ENCODE data around the gene WFS1. TPM values are rescaled to one million over a fixed set of nuclear protein-coding genes. Genes with fewer than 3 reads are reported as not detected.

WFS1 gene
- total and polyA plus RNA-seq, 2 of the 8 experiments (the other 6 are each of a cell fraction or from before 2014, with no cell fraction given) = 29.1 to 43.1 TPM

- Histone ChIP-seq H3K18ac (ENCODE audit: extremely low read depth, low read length) (no peak overlapping the region), H3K9ac (replicated peaks in 1 of 4; ENCODE audit: extremely low read depth in 1 of 4, low read depth in 3 of 4, low read length in 3 of 4) (no peak overlapping the region), H3K4me3 (ENCODE audit: extremely low read depth in 1 of 4, insufficient read depth in 2 of 4, low read depth in 3 of 4, low read length in 4 of 4) (no peak overlapping the region), H3K79me2 (ENCODE audit: control insufficient read depth in 1 of 2, insufficient read depth in 2 of 2, low read length in 2 of 2) (no peaks in the 10 kb centered on the region), H4K20me1 (replicated peaks in 1 of 2; ENCODE audit: control insufficient read depth in 1 of 2, insufficient read depth in 2 of 2, low read length in 2 of 2) (no peaks in the 10 kb centered on the region), H2AFZ (ENCODE audit: low read length) (no peak overlapping the region), H3K4me1 (replicated peaks in 1 of 4; ENCODE audit: control insufficient read depth in 3 of 4, insufficient read depth in 4 of 4, low read length in 3 of 4) (peaks cover 0 to 4% (median 2%) of the 10 kb centered on the region in 4 experiments; a peak in 2 of 7 replicates), H3K23ac (ENCODE audit: insufficient read length) (no peak overlapping the region), H2BK12ac (ENCODE audit: low read depth, low read length) (no peak overlapping the region), H3K23me2 (ENCODE audit: low read depth, low read length) (no peaks in the 10 kb centered on the region; the same call in 1 of the 2 replicates), H4K8ac (ENCODE audit: extremely low read depth, insufficient read depth, low read length) (no peak overlapping the region), H3K4ac (replicated peaks; ENCODE audit: insufficient read length, low read depth, low read length) (no peak overlapping the region), H3K79me1 (ENCODE audit: low read depth, low read length) (no peaks in the 10 kb centered on the region), H3K27ac (ENCODE audit: low read depth, low read length) (no peak overlapping the region), H2AK5ac (ENCODE audit: low read depth, low read length) (no peak overlapping the region), H3K14ac (ENCODE audit: insufficient read length) (no peak overlapping the region), H3K9me3 (ENCODE audit: insufficient read depth in 2 of 2, low read depth in 1 of 2, low read length in 1 of 2) (no peaks in the 10 kb centered on the region), H3K36me3 (ENCODE audit: control insufficient read depth in 2 of 4, insufficient read depth in 4 of 4, low read length in 3 of 4) (no peaks in the 10 kb centered on the region), H2BK15ac (ENCODE audit: low read length) (no peak overlapping the region), H2BK120ac (replicated peaks; ENCODE audit: low read depth, low read length) (no peak overlapping the region), H4K5ac (ENCODE audit: insufficient read length, low read depth, low read length) (no peak overlapping the region), H2BK20ac (ENCODE audit: low read length) (no peak overlapping the region), H3K27me3 (replicated peaks in 1 of 4; ENCODE audit: control insufficient read depth in 3 of 4, extremely low read depth in 1 of 4, insufficient read depth in 3 of 4, low read length in 3 of 4) (no peaks in the 10 kb centered on the region), H2BK5ac (ENCODE audit: low read depth, low read length) (no peak overlapping the region), H3K56ac (replicated peaks; ENCODE audit: insufficient read length, low read depth, low read length) (no peak overlapping the region), H3K4me2 (ENCODE audit: insufficient read depth in 1 of 2, low read depth in 2 of 2, low read length in 2 of 2) (no peak overlapping the region), H4K91ac (replicated peaks; ENCODE audit: insufficient read length, low read length) (no peak overlapping the region)
- TF ChIP-seq EGR1 (IDR thresholded peaks at IDR 0.05; ENCODE audit: borderline replicate concordance, low read depth, low read length) (no peak), SIN3A (conservative IDR thresholded peaks at IDR 0.05 in 1 of 2, IDR thresholded peaks at IDR 0.05 in 1 of 2; ENCODE audit: low read depth in 1 of 2, low read length in 2 of 2) (no peak), GABPA (IDR thresholded peaks at IDR 0.05; ENCODE audit: borderline replicate concordance, insufficient read depth, low read length) (no peak), SUZ12 (IDR thresholded peaks at IDR 0.05; ENCODE audit: low read length) (no peak), BACH1 (IDR thresholded peaks at IDR 0.05; ENCODE audit: low read length) (no peak), KDM1A (IDR thresholded peaks at IDR 0.05; ENCODE audit: borderline replicate concordance, low read length) (no peak), FOSL1 (IDR thresholded peaks at IDR 0.05; ENCODE audit: insufficient read depth, low read depth, low read length) (no peak), TAF1 (IDR thresholded peaks at IDR 0.05; ENCODE audit: low read depth, low read length) (no peak), SRF (IDR thresholded peaks at IDR 0.05; ENCODE audit: low read depth, low read length) (no peak), USF2 (IDR thresholded peaks at IDR 0.05; ENCODE audit: low read length) (no peak), POLR2A (IDR thresholded peaks at IDR 0.05; ENCODE audit: control extremely low read depth in 1 of 2, low read depth in 2 of 2, low read length in 2 of 2) (no peak), KDM5A (IDR thresholded peaks at IDR 0.05; ENCODE audit: low read length) (no peak), MAFK (IDR thresholded peaks at IDR 0.05; ENCODE audit: low read depth, low read length) (no peak)
- no peak for FAIRE-seq
- WGBS, 2 experiments (ENCODE audit: extremely low coverage in 1 of 2, insufficient coverage in 1 of 2, insufficient read length in 1 of 2, insufficient replicate concordance in 2 of 2, low coverage in 1 of 2, low lambda C conversion rate in 2 of 2, missing lambda C conversion rate in 1 of 2) = 93% methylated on average over 4 of the region's 4 CpGs; no CpG with 5 or more reads in 1 of the 2 experiments
- POLR2A ChIA-PET (ENCODE audit: partially characterized antibody) = interaction anchor here (0.7 kb wide), 1 partner anchor 126 kb away, joined by 3 read pairs; no protein-coding TSS in a partner anchor
- no peak for DNase-seq (ENCODE audit: low read depth in 1 of 2, low spot score in 2 of 2)
- CTCF ChIA-PET (ENCODE audit: partially characterized antibody) = interaction anchor here (1.4 to 12.2 kb wide), 5 partner anchors 10 to 98 kb away, joined by 3 to 175 read pairs (median 7); no protein-coding TSS in a partner anchor
Observed at GRCh38 chr4:6348408-6348807, 78.8 kb downstream of the WFS1 start.
